Measurements from ENCODE around the gene C12orf42. TPM values are rescaled to one million over a fixed set of nuclear protein-coding genes. Genes with fewer than 3 reads are reported as not detected.

C12orf42 gene
- total and polyA plus RNA-seq, 7 donors = 0.93 TPM; not detected in 6

DNA sequence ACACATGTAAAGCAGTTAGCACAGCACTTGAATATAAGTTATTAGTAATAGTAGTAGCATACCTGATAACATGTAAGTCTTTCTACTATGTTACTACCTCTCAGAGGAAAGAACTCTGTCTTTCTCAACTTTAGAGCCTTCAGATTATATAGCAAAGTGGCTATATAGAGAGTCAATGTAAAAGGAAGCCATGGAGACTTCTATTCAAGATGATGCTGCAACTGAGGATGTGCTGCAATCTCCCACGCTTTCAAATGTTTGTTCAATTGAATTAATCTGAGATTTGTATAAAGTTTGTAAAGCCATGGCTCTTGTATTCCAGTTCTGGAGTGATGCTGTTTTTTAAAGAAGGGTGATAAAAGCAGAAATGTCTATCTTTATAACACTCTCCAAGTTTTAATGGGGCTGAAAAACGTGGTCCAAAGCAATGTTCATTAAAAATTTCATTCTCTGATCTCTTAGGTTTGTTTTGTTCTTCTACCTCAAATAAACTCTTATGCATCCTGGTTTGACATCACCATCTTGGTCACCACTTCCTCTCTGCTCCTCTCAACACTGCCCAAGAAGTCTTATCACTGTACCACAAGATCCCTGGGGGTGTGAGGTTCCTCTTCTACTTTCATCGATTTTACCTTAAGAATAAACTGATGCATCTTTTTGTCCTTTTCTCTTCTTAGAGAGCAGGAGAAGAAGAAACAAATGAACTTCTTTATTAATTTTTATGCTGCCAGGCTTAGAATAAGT is 40.6 kb downstream of the C12orf42 start:
- no peak for DNase-seq
- 55 to 58% methylated on average over 3 of the region's 3 CpGs for WGBS, 2 donors
- Histone ChIP-seq H3K4me3 (no peak overlapping the region), H3K4me1 (no peaks in the 10 kb centered on the region), H3K9me3 (peaks cover 0 to 2% (median 0%) of the 10 kb centered on the region in 4 donors), H3K36me3 (no peaks in the 10 kb centered on the region), H3K27ac (no peak overlapping the region), H3K27me3 (no peaks in the 10 kb centered on the region)
- intact Hi-C loops (cut with DNase I) = no loop called here
- TF ChIP-seq, protein P1, sequence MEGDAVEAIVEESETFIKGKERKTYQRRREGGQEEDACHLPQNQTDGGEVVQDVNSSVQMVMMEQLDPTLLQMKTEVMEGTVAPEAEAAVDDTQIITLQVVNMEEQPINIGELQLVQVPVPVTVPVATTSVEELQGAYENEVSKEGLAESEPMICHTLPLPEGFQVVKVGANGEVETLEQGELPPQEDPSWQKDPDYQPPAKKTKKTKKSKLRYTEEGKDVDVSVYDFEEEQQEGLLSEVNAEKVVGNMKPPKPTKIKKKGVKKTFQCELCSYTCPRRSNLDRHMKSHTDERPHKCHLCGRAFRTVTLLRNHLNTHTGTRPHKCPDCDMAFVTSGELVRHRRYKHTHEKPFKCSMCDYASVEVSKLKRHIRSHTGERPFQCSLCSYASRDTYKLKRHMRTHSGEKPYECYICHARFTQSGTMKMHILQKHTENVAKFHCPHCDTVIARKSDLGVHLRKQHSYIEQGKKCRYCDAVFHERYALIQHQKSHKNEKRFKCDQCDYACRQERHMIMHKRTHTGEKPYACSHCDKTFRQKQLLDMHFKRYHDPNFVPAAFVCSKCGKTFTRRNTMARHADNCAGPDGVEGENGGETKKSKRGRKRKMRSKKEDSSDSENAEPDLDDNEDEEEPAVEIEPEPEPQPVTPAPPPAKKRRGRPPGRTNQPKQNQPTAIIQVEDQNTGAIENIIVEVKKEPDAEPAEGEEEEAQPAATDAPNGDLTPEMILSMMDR (IDR thresholded peaks at IDR 0.05) = no peak
- TF ChIP-seq POLR2A (IDR thresholded peaks at IDR 0.05) (no peak), POLR2AphosphoS5 (IDR thresholded peaks at IDR 0.05) (no peak), EP300 (IDR thresholded peaks at IDR 0.05) (no peak)

DNA sequence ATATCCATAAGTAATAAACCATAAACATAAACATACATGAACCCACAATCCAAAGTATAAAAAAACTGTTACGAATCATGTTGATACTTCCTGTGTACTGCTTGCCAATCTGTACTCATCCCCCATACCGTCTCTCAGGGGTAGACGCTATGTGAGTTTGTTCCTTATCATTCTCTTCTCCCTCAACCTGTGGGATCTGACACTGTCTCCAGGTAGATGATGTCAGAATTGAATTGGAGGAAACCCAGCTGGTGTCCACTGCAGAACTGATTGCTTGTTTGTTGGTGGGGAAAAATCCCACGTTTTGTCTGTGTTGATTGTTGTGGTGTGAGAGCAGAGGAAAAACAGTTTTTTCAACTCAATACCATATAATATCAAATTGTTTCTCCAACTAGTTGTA is 50.8 kb downstream of the C12orf42 start:
- 57 to 58% methylated on average over 4 of the region's 4 CpGs for WGBS, 2 donors
- TF ChIP-seq POLR2AphosphoS5 (IDR thresholded peaks at IDR 0.05) (no peak), EP300 (IDR thresholded peaks at IDR 0.05) (no peak), POLR2A (IDR thresholded peaks at IDR 0.05) (no peak)
- TF ChIP-seq, protein P1 (IDR thresholded peaks at IDR 0.05) = no peak
- no peaks in the 10 kb centered on the region for H3K27me3 ChIP-seq
- no peaks in the 10 kb centered on the region for H3K36me3 ChIP-seq
- no peaks in the 10 kb centered on the region for H3K9me3 ChIP-seq
- no peak overlapping the region for H3K27ac ChIP-seq
- no peak for DNase-seq
- no peak overlapping the region for H3K4me3 ChIP-seq
- H3K4me1 ChIP-seq = no peaks in the 10 kb centered on the region
- intact Hi-C loops (cut with DNase I) = no loop called here

DNA sequence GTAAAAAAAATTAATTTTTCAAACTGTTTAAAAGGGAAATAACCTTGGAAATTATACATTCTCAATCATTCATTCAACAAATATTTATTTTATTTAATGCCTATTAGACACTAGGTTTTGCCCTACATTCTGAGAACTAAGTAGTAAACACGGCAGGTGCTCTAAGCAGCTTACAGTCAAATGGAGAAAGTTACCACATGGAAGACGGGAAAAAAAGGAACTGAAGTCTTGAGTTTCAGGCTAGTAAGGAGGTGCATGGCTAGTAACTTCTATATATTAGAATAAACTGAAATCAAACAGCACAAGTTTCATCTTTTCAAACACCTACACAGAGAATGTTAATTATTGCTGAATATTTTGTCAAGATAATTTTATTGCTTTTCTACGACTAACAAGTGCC is 52.9 kb downstream of the C12orf42 start:
- no peaks in the 10 kb centered on the region for H3K27me3 ChIP-seq
- H3K36me3 ChIP-seq = no peaks in the 10 kb centered on the region
- no peak for DNase-seq
- no peak overlapping the region for H3K27ac ChIP-seq
- H3K4me3 ChIP-seq = no peak overlapping the region
- intact Hi-C loops (cut with DNase I) = no loop called here
- no peaks in the 10 kb centered on the region for H3K9me3 ChIP-seq
- H3K4me1 ChIP-seq = no peaks in the 10 kb centered on the region
- 64 to 74% methylated on average over 3 of the region's 3 CpGs for WGBS, 2 donors
- TF ChIP-seq EP300 (IDR thresholded peaks at IDR 0.05) = no peak
- TF ChIP-seq, protein P1 (IDR thresholded peaks at IDR 0.05) = no peak
- no peak for TF ChIP-seq POLR2A (IDR thresholded peaks at IDR 0.05)
- no peak for TF ChIP-seq POLR2AphosphoS5 (IDR thresholded peaks at IDR 0.05)

DNA sequence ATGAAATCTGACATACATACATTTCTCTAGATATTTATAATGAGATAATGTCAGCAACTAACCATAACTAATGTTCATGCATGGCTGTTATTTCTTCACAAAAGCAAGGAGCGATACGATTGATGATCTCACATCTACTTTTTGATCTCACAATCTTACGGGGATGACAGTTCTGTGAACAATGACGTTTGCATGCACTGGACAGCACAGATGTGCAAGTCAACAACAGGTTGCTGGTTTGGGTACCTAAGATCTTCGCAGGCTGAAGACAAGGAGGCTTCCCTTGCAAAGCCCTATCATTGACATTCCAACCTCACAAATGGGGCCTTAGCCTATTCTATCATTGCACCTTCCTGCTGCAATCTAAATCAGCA is 53.6 kb downstream of the C12orf42 start:
- Histone ChIP-seq H3K4me1 (no peaks in the 10 kb centered on the region), H3K27me3 (no peaks in the 10 kb centered on the region), H3K27ac (no peak overlapping the region), H3K4me3 (no peak overlapping the region), H3K9me3 (no peaks in the 10 kb centered on the region), H3K36me3 (no peaks in the 10 kb centered on the region)
- TF ChIP-seq POLR2A (IDR thresholded peaks at IDR 0.05) (no peak), EP300 (IDR thresholded peaks at IDR 0.05) (no peak), POLR2AphosphoS5 (IDR thresholded peaks at IDR 0.05) (no peak)
- TF ChIP-seq, protein P1 (IDR thresholded peaks at IDR 0.05) = no peak
- 70 to 73% methylated on average over 5 of the region's 5 CpGs for WGBS, 2 donors
- no peak for DNase-seq
- intact Hi-C loops (cut with DNase I) = no loop called here

All from sigmoid colon (tissue), 7 donors.